Colonic mucosa (tissue), 4 donors: ENCODE measurements around the gene ABCA5. TPM values are rescaled to one million over a fixed set of nuclear protein-coding genes. Genes with fewer than 3 reads are reported as not detected.

ENCODE experiments used
- DNase-seq: peaks from one replicate; pipeline ENCODE4 v3.0.0-alpha.2; 2020
- H3K27ac ChIP-seq: fragments of 200-600 bp; one replicate; pipeline ENCODE4 v1.8.0; 2021
- H3K27me3 ChIP-seq: fragments of 200-600 bp; one replicate; pipeline ENCODE4 v1.8.0; 2021
- H3K36me3 ChIP-seq: fragments of 200-600 bp; one replicate; pipeline ENCODE4 v1.8.0; 2021
- H3K4me1 ChIP-seq: fragments of 200-600 bp; one replicate; pipeline ENCODE4 v1.8.0; 2021; ENCODE audit warnings: mild to moderate bottlenecking
- H3K4me3 ChIP-seq: fragments of 200-600 bp; one replicate; pipeline ENCODE4 v1.8.0; 2021
- H3K9ac ChIP-seq, 2 donors: one replicate each; pipeline ENCODE4 v1.7.0; 2013; ENCODE audit warnings: control low read depth in 2 of 2, low read depth in 2 of 2, low read length in 2 of 2
- H3K9me3 ChIP-seq: fragments of 200-600 bp; one replicate; pipeline ENCODE4 v1.8.0; 2021
- intact Hi-C: fragments of 100-400 bp; cut with DNase I; formaldehyde crosslinking; loops from one replicate; pipeline ENCODE4 v1.14.1; 2022
- total RNA-seq, 2 donors: library from RNA; stranded (reverse); fragmentation: NEBNext Ultra II Directional in 1 of 2; extraction: Animal tissue kit (Norgen Biotek cat#: 25700) in 1 of 2; gene quantifications; one replicate each; pipeline ENCODE4 v1.2.1, GENCODE V29; 2021
- TF ChIP-seq, protein P1 (sequence below): fragments of 200-600 bp; IDR thresholded peaks from one replicate; pipeline ENCODE4 v1.8.0; 2022; ENCODE audit warnings: antibody characterized with exemption, mild to moderate bottlenecking
- donor health status: healthy.
- donor health status: DM: no; HTN: no; CAD: no.
- donor health status: DM: no; HTN: no; CAD: no.

Gene ABCA5
- total RNA-seq, 2 donors from 2014 or later: 20.8 to 43.4 TPM

- no peak overlapping the region for H3K9ac ChIP-seq
- TF ChIP-seq, protein P1, sequence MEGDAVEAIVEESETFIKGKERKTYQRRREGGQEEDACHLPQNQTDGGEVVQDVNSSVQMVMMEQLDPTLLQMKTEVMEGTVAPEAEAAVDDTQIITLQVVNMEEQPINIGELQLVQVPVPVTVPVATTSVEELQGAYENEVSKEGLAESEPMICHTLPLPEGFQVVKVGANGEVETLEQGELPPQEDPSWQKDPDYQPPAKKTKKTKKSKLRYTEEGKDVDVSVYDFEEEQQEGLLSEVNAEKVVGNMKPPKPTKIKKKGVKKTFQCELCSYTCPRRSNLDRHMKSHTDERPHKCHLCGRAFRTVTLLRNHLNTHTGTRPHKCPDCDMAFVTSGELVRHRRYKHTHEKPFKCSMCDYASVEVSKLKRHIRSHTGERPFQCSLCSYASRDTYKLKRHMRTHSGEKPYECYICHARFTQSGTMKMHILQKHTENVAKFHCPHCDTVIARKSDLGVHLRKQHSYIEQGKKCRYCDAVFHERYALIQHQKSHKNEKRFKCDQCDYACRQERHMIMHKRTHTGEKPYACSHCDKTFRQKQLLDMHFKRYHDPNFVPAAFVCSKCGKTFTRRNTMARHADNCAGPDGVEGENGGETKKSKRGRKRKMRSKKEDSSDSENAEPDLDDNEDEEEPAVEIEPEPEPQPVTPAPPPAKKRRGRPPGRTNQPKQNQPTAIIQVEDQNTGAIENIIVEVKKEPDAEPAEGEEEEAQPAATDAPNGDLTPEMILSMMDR: no peak
- DNase-seq: no peak
- no peak overlapping the region for H3K27ac ChIP-seq
- no peak overlapping the region for H3K4me3 ChIP-seq
- no peaks in the 10 kb centered on the region for H3K9me3 ChIP-seq
- H3K4me1 ChIP-seq: no peaks in the 10 kb centered on the region
- H3K27me3 ChIP-seq: no peaks in the 10 kb centered on the region
- H3K36me3 ChIP-seq: no peaks in the 10 kb centered on the region
- intact Hi-C loops: no loop called here
Measured at GRCh38 chr17:69275751-69276150, 51.2 kb downstream of the ABCA5 start.

DNA sequence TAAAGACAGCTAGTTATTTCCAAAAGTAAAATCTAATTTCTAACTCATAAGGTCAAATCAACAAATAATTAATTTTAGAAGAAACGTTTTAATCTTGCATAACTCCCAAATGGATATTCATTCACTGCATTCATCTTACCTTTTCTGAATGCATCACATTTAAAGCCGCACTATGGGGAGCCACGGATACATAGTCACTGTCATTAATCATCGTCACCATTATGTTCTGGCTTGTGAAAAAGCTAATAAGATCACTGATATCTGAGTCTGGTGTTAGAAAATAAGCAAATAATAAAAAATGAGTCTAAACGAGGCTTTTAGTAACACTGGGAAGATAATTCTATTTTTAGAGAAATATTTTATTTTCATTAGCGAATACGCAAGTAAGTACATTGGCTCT, 55.9 kb downstream of the ABCA5 start:
- Histone ChIP-seq H3K27me3 (no peaks in the 10 kb centered on the region), H3K9ac (no peak overlapping the region), H3K9me3 (no peaks in the 10 kb centered on the region), H3K4me3 (no peak overlapping the region), H3K27ac (no peak overlapping the region), H3K36me3 (no peaks in the 10 kb centered on the region), H3K4me1 (no peaks in the 10 kb centered on the region)
- TF ChIP-seq, protein P1: no peak
- intact Hi-C loops: no loop called here
- DNase-seq: no peak

DNA sequence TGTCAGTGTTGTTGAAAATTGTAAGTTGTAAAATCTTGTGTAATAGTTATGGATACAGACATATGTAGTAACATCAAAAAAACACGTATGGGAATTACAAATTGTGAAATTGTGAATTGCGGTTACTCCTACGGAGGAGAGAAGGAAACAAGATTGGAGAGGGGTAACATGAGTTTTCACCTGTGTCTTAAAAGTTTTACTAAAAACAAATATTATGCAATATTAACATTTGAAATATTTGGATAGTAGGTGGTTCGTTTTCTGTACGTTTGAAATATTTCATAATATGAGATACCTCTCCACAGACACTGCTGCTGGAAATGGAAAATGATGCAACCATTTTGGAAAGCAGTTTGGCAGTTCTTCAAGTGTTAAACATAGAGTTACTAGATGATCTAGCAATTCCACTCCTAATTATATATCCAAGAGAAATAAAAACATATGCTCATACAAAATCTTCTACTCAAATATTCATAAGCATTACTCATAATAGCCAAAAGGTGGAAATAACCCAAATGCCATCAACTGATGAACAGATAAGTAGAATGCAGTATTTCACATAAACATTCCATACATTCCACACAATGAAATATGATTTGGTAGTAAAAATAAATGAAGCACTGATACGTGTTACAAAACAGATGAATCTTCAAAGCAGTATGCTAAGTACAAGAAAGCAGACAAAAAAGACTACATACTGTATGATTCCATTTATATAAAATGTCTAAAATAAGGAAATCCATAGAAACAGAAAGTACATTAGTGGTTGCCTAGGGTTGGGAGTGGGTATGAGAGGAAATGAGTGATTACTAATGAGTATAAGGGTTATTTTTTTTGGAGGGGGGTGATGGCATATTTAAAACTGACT, 57.6 kb downstream of the ABCA5 start:
- Histone ChIP-seq H3K4me3 (no peak overlapping the region), H3K27ac (no peak overlapping the region), H3K36me3 (no peaks in the 10 kb centered on the region), H3K27me3 (no peaks in the 10 kb centered on the region), H3K9me3 (no peaks in the 10 kb centered on the region), H3K4me1 (no peaks in the 10 kb centered on the region), H3K9ac (no peak overlapping the region)
- intact Hi-C loops: no loop called here
- no peak for DNase-seq
- TF ChIP-seq, protein P1: no peak

GRCh38 chr17:69268543-69269014, 58.4 kb downstream of the ABCA5 start:
- Histone ChIP-seq H3K9me3 (no peaks in the 10 kb centered on the region), H3K4me1 (no peaks in the 10 kb centered on the region), H3K9ac (no peak overlapping the region), H3K4me3 (no peak overlapping the region), H3K36me3 (no peaks in the 10 kb centered on the region), H3K27ac (no peak overlapping the region), H3K27me3 (no peaks in the 10 kb centered on the region)
- DNase-seq: no peak
- intact Hi-C loops: no loop called here
- TF ChIP-seq, protein P1: no peak

- Histone ChIP-seq H3K4me1 (no peaks in the 10 kb centered on the region), H3K4me3 (no peak overlapping the region), H3K27me3 (no peaks in the 10 kb centered on the region), H3K9ac (no peak overlapping the region), H3K27ac (no peak overlapping the region), H3K9me3 (no peaks in the 10 kb centered on the region), H3K36me3 (no peaks in the 10 kb centered on the region)
- TF ChIP-seq, protein P1: no peak
- DNase-seq: no peak
- intact Hi-C loops: no loop called here
Measured at GRCh38 chr17:69267219-69267618, 59.7 kb downstream of the ABCA5 start.
